H1 (cell line): ENCODE results near the gene TIMD4. TPM values are rescaled to one million over a fixed set of nuclear protein-coding genes. Genes with fewer than 3 reads are reported as not detected.

Experiments
- CTCF ChIA-PET: fragments of 300-600 bp; sonication (Branson Sonifier 250); formaldehyde crosslinking; loops from one replicate; lab custom pipeline; 2021; ENCODE audit not compliant: partially characterized antibody; lab: Charles Lee
- POLR2A ChIA-PET: fragments of 300-600 bp; sonication (Branson Sonifier 250); formaldehyde crosslinking; loops from one replicate; lab custom pipeline; 2021; ENCODE audit warnings: inconsistent platforms; ENCODE audit not compliant: partially characterized antibody; lab: Charles Lee
- DNase-seq, 2 experiments: peaks; one replicate each; pipeline versions ENCODE4 v3.0.0 to v3.0.0-alpha.2; 2010 to 2022; ENCODE audit warnings: low spot score in 2 of 2, low read depth in 1 of 2, mixed read lengths in 1 of 2
- FAIRE-seq: peaks from 2 replicates; lab custom pipeline; 2011; peaks lifted over from hg19 to GRCh38; lab: Jason Lieb, UNC
- H2AFZ ChIP-seq: 2 replicates; pipeline ENCODE4 v1.8.1; 2012; ENCODE audit warnings: low read length, inconsistent platforms
- H2AK5ac ChIP-seq: 2 replicates; pipeline ENCODE4 v1.6.1; 2013; ENCODE audit warnings: low read depth, low read length
- H2BK120ac ChIP-seq: replicated peaks from 2 replicates; pipeline ENCODE3; 2013; ENCODE audit warnings: low read depth, low read length, inconsistent platforms
- H2BK12ac ChIP-seq: 2 replicates; pipeline ENCODE4 v1.6.1; 2013; ENCODE audit warnings: low read depth, low read length
- H2BK15ac ChIP-seq: 2 replicates; pipeline ENCODE4 v1.6.1; 2013; ENCODE audit warnings: low read length
- H2BK20ac ChIP-seq: 2 replicates; pipeline ENCODE4 v1.6.1; 2013; ENCODE audit warnings: low read length
- H2BK5ac ChIP-seq: 2 replicates; pipeline ENCODE4 v1.6.1; 2013; ENCODE audit warnings: low read depth, low read length
- H3K14ac ChIP-seq: 2 replicates; pipeline ENCODE4 v1.6.1; 2013; ENCODE audit warnings: inconsistent platforms; ENCODE audit not compliant: insufficient read length
- H3K18ac ChIP-seq: 2 replicates; pipeline ENCODE4 v1.6.1; 2013; ENCODE audit warnings: low read length; ENCODE audit errors: extremely low read depth
- H3K23ac ChIP-seq: 2 replicates; pipeline ENCODE4 v1.6.1; 2013; ENCODE audit warnings: inconsistent platforms; ENCODE audit not compliant: insufficient read length
- H3K23me2 ChIP-seq: 2 replicates; pipeline ENCODE4 v1.6.1; 2013; ENCODE audit warnings: low read depth, low read length
- H3K27ac ChIP-seq: 2 replicates; pipeline ENCODE4 v1.6.1; 2011; ENCODE audit warnings: low read depth, low read length, inconsistent platforms
- H3K27me3 ChIP-seq, 4 experiments: replicated peaks in 1 of 4; 1 replicate in 1 of 4; 2 replicates in 3 of 4; pipeline versions ENCODE4 v1.6.1 to v1.8.1; 2011 to 2013; ENCODE audit warnings: low read length in 3 of 4, mild to moderate bottlenecking in 3 of 4, inconsistent platforms in 2 of 4, mixed read lengths in 2 of 4, moderate library complexity in 1 of 4; ENCODE audit not compliant: control insufficient read depth in 3 of 4, insufficient read depth in 3 of 4; ENCODE audit errors: extremely low read depth in 1 of 4
- H3K36me3 ChIP-seq, 4 experiments: 2 replicates each; pipeline versions ENCODE4 v1.6.1 to v1.8.1; 2011 to 2013; ENCODE audit warnings: mild to moderate bottlenecking in 4 of 4, low read length in 3 of 4, moderate library complexity in 2 of 4, control low read depth in 1 of 4, inconsistent platforms in 1 of 4; ENCODE audit not compliant: insufficient read depth in 4 of 4, control insufficient read depth in 2 of 4
- H3K4ac ChIP-seq: replicated peaks from 2 replicates; pipeline ENCODE3; 2013; ENCODE audit warnings: low read length, low read depth, mixed read lengths, inconsistent platforms; ENCODE audit not compliant: insufficient read length
- H3K4me1 ChIP-seq, 4 experiments: replicated peaks in 1 of 4; 1 replicate in 1 of 4; 2 replicates in 3 of 4; pipeline versions ENCODE4 v1.6.1 to v1.8.1; 2011 to 2013; ENCODE audit warnings: low read length in 3 of 4, inconsistent platforms in 2 of 4, mixed read lengths in 1 of 4; ENCODE audit not compliant: insufficient read depth in 4 of 4, control insufficient read depth in 3 of 4
- H3K4me2 ChIP-seq, 2 experiments: 2 replicates each; pipeline versions ENCODE4 v1.6.1 to v1.8.1; 2011 to 2013; ENCODE audit warnings: low read depth in 2 of 2, low read length in 2 of 2, control low read depth in 1 of 2, inconsistent platforms in 1 of 2, mild to moderate bottlenecking in 1 of 2; ENCODE audit not compliant: insufficient read depth in 1 of 2
- H3K4me3 ChIP-seq, 4 experiments: fragments of 200-600, 300-600 bp in 1 of 4; sonication (generic), shearing (Covaris generic), sonication (Bioruptor Twin) in 1 of 4; 2 replicates each; pipeline versions ENCODE4 v1.5.1 to v1.8.1; 2011 to 2016; ENCODE audit warnings: low read length in 4 of 4, low read depth in 3 of 4, control low read depth in 2 of 4, inconsistent platforms in 2 of 4, mild to moderate bottlenecking in 2 of 4, mixed read lengths in 1 of 4, moderate library complexity in 1 of 4; ENCODE audit not compliant: insufficient read depth in 2 of 4; ENCODE audit errors: extremely low read depth in 1 of 4
- H3K56ac ChIP-seq: replicated peaks from 2 replicates; pipeline ENCODE3; 2013; ENCODE audit warnings: low read depth, mild to moderate bottlenecking, mixed read lengths, low read length, inconsistent platforms; ENCODE audit not compliant: insufficient read length
- H3K79me1 ChIP-seq: 2 replicates; pipeline ENCODE4 v1.6.1; 2013; ENCODE audit warnings: low read depth, low read length, control low read depth
- H3K79me2 ChIP-seq, 2 experiments: 2 replicates each; pipeline versions ENCODE4 v1.6.1 to v1.8.1; 2012 to 2013; ENCODE audit warnings: low read length in 2 of 2, mild to moderate bottlenecking in 2 of 2, inconsistent platforms in 1 of 2; ENCODE audit not compliant: insufficient read depth in 2 of 2, control insufficient read depth in 1 of 2
- H3K9ac ChIP-seq, 4 experiments: replicated peaks in 1 of 4; 1 replicate in 1 of 4; 2 replicates in 3 of 4; pipeline versions ENCODE4 v1.6.1 to v1.8.1; 2011 to 2013; ENCODE audit warnings: low read depth in 3 of 4, low read length in 3 of 4, control low read depth in 2 of 4, mild to moderate bottlenecking in 2 of 4, moderate library complexity in 2 of 4, inconsistent platforms in 1 of 4; ENCODE audit errors: extremely low read depth in 1 of 4
- H3K9me3 ChIP-seq, 2 experiments: 2 replicates each; pipeline versions ENCODE4 v1.6.1 to v1.8.1; 2012 to 2013; ENCODE audit warnings: mild to moderate bottlenecking in 2 of 2, moderate library complexity in 2 of 2, control low read depth in 1 of 2, inconsistent platforms in 1 of 2, low read depth in 1 of 2, low read length in 1 of 2, mixed read lengths in 1 of 2; ENCODE audit not compliant: insufficient read depth in 2 of 2
- H4K20me1 ChIP-seq, 2 experiments: replicated peaks in 1 of 2; 2 replicates each; pipeline versions ENCODE3 to v1.8.1; 2011 to 2013; ENCODE audit warnings: inconsistent platforms in 2 of 2, low read length in 2 of 2, mild to moderate bottlenecking in 1 of 2; ENCODE audit not compliant: insufficient read depth in 2 of 2, control insufficient read depth in 1 of 2
- H4K5ac ChIP-seq: 2 replicates; pipeline ENCODE4 v1.6.1; 2013; ENCODE audit warnings: low read length, low read depth, mixed read lengths, inconsistent platforms; ENCODE audit not compliant: insufficient read length
- H4K8ac ChIP-seq: 2 replicates; pipeline ENCODE4 v1.8.0; 2013; ENCODE audit warnings: mild to moderate bottlenecking, moderate library complexity, low read length, inconsistent platforms; ENCODE audit not compliant: insufficient read depth; ENCODE audit errors: extremely low read depth
- H4K91ac ChIP-seq: replicated peaks from 2 replicates; pipeline ENCODE3; 2013; ENCODE audit warnings: low read length, mixed read lengths, inconsistent platforms; ENCODE audit not compliant: insufficient read length
- BCL11A ChIP-seq, 2 experiments: IDR thresholded peaks; one replicate each; pipeline ENCODE4 v1.6.1; 2011; ENCODE audit warnings: low read depth in 2 of 2, low read length in 2 of 2, mild to moderate bottlenecking in 2 of 2
- BRCA1 ChIP-seq: IDR thresholded peaks from 2 replicates; pipeline ENCODE4 v1.6.1; 2012; ENCODE audit warnings: low read depth, low read length, improper control_type of control experiment
- CTBP2 ChIP-seq: IDR thresholded peaks from 2 replicates; pipeline ENCODE4 v1.7.0; 2011; ENCODE audit warnings: borderline replicate concordance, mild to moderate bottlenecking, moderate library complexity, mixed read lengths, low read length; ENCODE audit not compliant: insufficient read depth, insufficient read length
- EZH2 ChIP-seq: fragments of 200-600 bp; sonication (generic); IDR thresholded peaks from 2 replicates; pipeline ENCODE4 v1.7.1; 2012; ENCODE audit warnings: low read depth, mild to moderate bottlenecking, moderate library complexity, low read length, inconsistent platforms; ENCODE audit not compliant: severe bottlenecking
- JUND ChIP-seq: IDR thresholded peaks from 2 replicates; pipeline ENCODE4 v1.6.1; 2011; ENCODE audit warnings: mild to moderate bottlenecking, improper control_type of control experiment, low read length
- KDM1A ChIP-seq: fragments of 200-600, 300-600 bp; sonication (generic); IDR thresholded peaks from 2 replicates; pipeline ENCODE4 v1.7.1; 2016; ENCODE audit warnings: mild to moderate bottlenecking, low read length, borderline replicate concordance
- KDM5A ChIP-seq: fragments of 200-600 bp; IDR thresholded peaks from 2 replicates; pipeline ENCODE4 v1.7.1; 2012; ENCODE audit warnings: mild to moderate bottlenecking, low read length, inconsistent platforms, mixed read lengths
- POU5F1 ChIP-seq: IDR thresholded peaks from 2 replicates; pipeline ENCODE4 v1.6.1; 2011; ENCODE audit warnings: low read depth, mild to moderate bottlenecking, low read length, moderate library complexity
- SIN3A ChIP-seq, 2 experiments: IDR thresholded peaks in 1 of 2; conservative IDR thresholded peaks in 1 of 2; 2 replicates each; pipeline ENCODE4 v1.6.1; 2011 to 2012; ENCODE audit warnings: low read length in 2 of 2, improper control_type of control experiment in 1 of 2, low read depth in 1 of 2, mild to moderate bottlenecking in 1 of 2
- SP2 ChIP-seq: IDR thresholded peaks from 2 replicates; pipeline ENCODE4 v1.6.1; 2012; ENCODE audit warnings: mild to moderate bottlenecking, low read length, inconsistent platforms
- SUZ12 ChIP-seq: fragments of 200-600 bp; sonication (generic); IDR thresholded peaks from 2 replicates; pipeline ENCODE4 v1.6.1; 2012; ENCODE audit warnings: mild to moderate bottlenecking, inconsistent platforms, low read length, moderate library complexity, mixed read lengths
- TBP ChIP-seq: IDR thresholded peaks from 2 replicates; pipeline ENCODE4 v1.6.1; 2011; ENCODE audit warnings: low read depth, low read length, improper control_type of control experiment
- TCF12 ChIP-seq: IDR thresholded peaks from 2 replicates; pipeline ENCODE4 v1.6.1; 2011; ENCODE audit warnings: low read depth, mild to moderate bottlenecking, low read length
- WGBS, 2 experiments: shearing (Covaris generic) in 1 of 2; methylation state at CpG; one replicate each; pipeline versions ENCODE4 v1.1.6 to v1.1.7; 2013 to 2015; ENCODE audit warnings: low lambda C conversion rate in 2 of 2, mixed read lengths in 2 of 2, inconsistent platforms in 1 of 2, low coverage in 1 of 2, missing lambda C conversion rate in 1 of 2; ENCODE audit not compliant: insufficient replicate concordance in 2 of 2, insufficient coverage in 1 of 2, insufficient read length in 1 of 2; ENCODE audit errors: extremely low coverage in 1 of 2, missing lambda C conversion rate in 1 of 2; 5-methylcytosine and 5-hydroxymethylcytosine counted together
- polyA plus RNA-seq, 7 experiments: library from polyadenylated mRNA; depleted of rRNA in 3 of 7; stranded (reverse) in 5 of 7; unstranded in 2 of 7; fragments of >200 nt in 5 of 7; fragments of 200-250 nt in 2 of 7; gene quantifications; 1 replicate in 5 of 7; 2 replicates in 1 of 7; 4 replicates in 1 of 7; pipeline versions ENCODE4 v1.2.1 to v1.2.3, GENCODE V29; 2011 to 2013; ENCODE audit warnings: missing spikeins in 2 of 7, mixed read lengths in 2 of 7
- total RNA-seq: library from RNA; stranded (reverse); fragmentation: NEBNext Ultra II Directional; extraction: Animal tissue kit (Norgen Biotek cat#: 25700); gene quantifications from 2 replicates; pipeline ENCODE4 v1.2.1, GENCODE V29; 2021

The TIMD4 gene
- total and polyA plus RNA-seq, 2 of the 8 experiments (the other 6 are each of a cell fraction or from before 2014, with no cell fraction given): not detected

DNA sequence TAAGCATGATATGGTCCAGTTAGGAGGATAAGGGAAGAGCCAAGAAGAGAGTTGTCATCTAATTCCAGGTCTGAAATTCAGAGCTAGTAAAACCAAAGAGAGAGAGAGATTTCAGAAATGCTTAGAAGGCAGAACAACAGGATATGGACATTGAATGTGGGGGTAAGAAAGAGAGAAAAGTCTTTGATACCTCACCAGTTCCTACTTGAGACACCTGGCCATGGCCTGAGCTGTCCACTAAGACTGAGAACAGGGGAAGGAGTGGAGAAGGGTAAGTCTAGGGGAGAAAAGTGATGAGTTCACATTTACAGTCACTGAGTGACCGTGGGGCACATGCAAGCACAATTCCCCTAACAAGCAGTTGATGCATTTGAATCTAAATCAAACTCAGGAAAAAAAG, 35.5 kb downstream of the TIMD4 start:
- H2BK15ac ChIP-seq: peak overlapping the region; percentile 34; the same call in 1 of the 2 replicates
- H3K4ac ChIP-seq: no peak overlapping the region
- no peak overlapping the region for H3K23ac ChIP-seq
- WGBS, 2 experiments: 67% methylated on average over 1 of the region's 1 CpG; no CpG with 5 or more reads in 1 of the 2 experiments
- ChIA-PET POLR2A (no interaction called here), CTCF (interaction anchor here (0.7 to 1.3 kb wide), 2 partner anchors 105 to 251 kb away, joined by 3 read pairs; no protein-coding TSS in a partner anchor)
- H3K56ac ChIP-seq: no peak overlapping the region
- no peak overlapping the region for H2BK20ac ChIP-seq
- no peaks in the 10 kb centered on the region for H3K23me2 ChIP-seq
- H3K27me3 ChIP-seq: no peaks in the 10 kb centered on the region
- H2AK5ac ChIP-seq: no peak overlapping the region
- H4K20me1 ChIP-seq: no peaks in the 10 kb centered on the region
- H4K91ac ChIP-seq: no peak overlapping the region
- no peaks in the 10 kb centered on the region for H3K79me2 ChIP-seq
- peak overlapping the region; percentile 40; the same call in 1 of the 2 replicates for H2AFZ ChIP-seq
- 0 out of 2 replicates have a peak overlapping the region, but pooled peaks have one; percentile 36 for H3K18ac ChIP-seq
- no peak overlapping the region for H4K5ac ChIP-seq
- no peak overlapping the region for H2BK120ac ChIP-seq
- no peaks in the 10 kb centered on the region for H3K4me1 ChIP-seq
- H3K9ac ChIP-seq: no peak overlapping the region
- H3K9me3 ChIP-seq: no peaks in the 10 kb centered on the region
- DNase-seq (no peak), FAIRE-seq (no peak)
- H3K36me3 ChIP-seq: no peaks in the 10 kb centered on the region
- peak overlapping the region; percentile 27; the same call in 1 of the 2 replicates for H2BK12ac ChIP-seq
- no peak overlapping the region for H3K4me2 ChIP-seq
- H3K14ac ChIP-seq: no peak overlapping the region
- no peaks in the 10 kb centered on the region for H3K79me1 ChIP-seq
- H2BK5ac ChIP-seq: peak overlapping the region; percentile 72; the same call in 1 of the 2 replicates
- no peak overlapping the region for H4K8ac ChIP-seq
- H3K4me3 ChIP-seq: no peak overlapping the region
- H3K27ac ChIP-seq: no peak overlapping the region
- no peak for TF ChIP-seq CTBP2
- TF ChIP-seq KDM1A: no peak
- no peak for TF ChIP-seq KDM5A
- no peak for TF ChIP-seq SP2
- TF ChIP-seq SUZ12: no peak
- TF ChIP-seq TCF12: no peak
- no peak for TF ChIP-seq BRCA1
- TF ChIP-seq SIN3A (conservative IDR thresholded peaks at IDR 0.05 in 1 of 2, IDR thresholded peaks at IDR 0.05 in 1 of 2; ENCODE audit: low read depth in 1 of 2, low read length in 2 of 2): no peak
- no peak for TF ChIP-seq POU5F1
- no peak for TF ChIP-seq BCL11A (IDR thresholded peaks at IDR 0.05; ENCODE audit: low read depth in 2 of 2, low read length in 2 of 2)
- TF ChIP-seq TBP: no peak
- no peak for TF ChIP-seq EZH2
- no peak for TF ChIP-seq JUND
